Ovary (tissue), 3 donors: ENCODE measurements around the gene HIPK2.

ENCODE experiments used
- CTCF ChIP-seq, 3 donors: fragments of 450-650 bp in 2 of 3; fragments of 200-600 bp in 1 of 3; IDR thresholded peaks; one replicate each; pipeline versions ENCODE4 v1.5.1 to v1.8.0; 2016 to 2022; ENCODE audit warnings: antibody characterized with exemption in 3 of 3, mild to moderate bottlenecking in 1 of 3
- EP300 ChIP-seq: sonication (generic); formaldehyde crosslinking; IDR thresholded peaks from one replicate; pipeline ENCODE4 v1.6.1; 2017; ENCODE audit warnings: antibody characterized with exemption
- POLR2A ChIP-seq: fragments of 450-650 bp; IDR thresholded peaks from one replicate; pipeline ENCODE4 v1.6.1; 2017; ENCODE audit warnings: antibody characterized with exemption, mild to moderate bottlenecking, moderate library complexity
- donor health status: DM: no; HTN: no; CAD: no.

DNA sequence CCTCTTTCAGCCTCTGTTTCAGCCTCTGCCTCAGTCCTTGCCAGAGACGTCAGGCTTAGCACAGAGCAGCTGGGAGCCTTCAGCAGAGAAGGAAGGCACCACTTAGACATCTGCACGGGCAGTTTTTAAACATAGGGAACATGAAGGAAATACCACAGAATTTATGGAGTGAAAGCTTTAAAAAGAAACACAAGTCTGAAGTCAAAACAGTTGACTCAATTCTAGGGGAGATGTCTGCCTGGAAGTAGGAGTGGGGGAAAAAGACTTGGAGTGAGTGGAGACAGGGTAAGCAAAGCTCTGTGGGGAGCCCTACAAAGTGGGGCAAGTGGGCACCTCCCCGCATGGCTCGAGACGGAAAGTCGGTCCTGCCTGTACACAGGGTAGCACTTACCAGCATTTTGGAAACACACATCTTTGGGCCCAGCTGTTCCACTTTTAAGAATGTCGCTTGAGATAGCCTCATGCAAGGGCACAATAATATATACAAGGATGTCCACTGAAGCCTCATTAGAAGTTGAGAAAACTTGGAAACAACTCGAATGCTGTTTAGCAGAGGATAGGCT lies 46.2 kb upstream of the HIPK2 start:
- TF ChIP-seq CTCF (IDR thresholded peaks at IDR 0.05) (no peak), POLR2A (no peak), EP300 (no peak)
